Stimulated activated CD8-positive, alpha-beta memory T cell treated with anti-CD3 and anti-CD28 coated beads, Interleukin-12 subunit alpha, Interleukin-12 subunit beta, amount 100 ng/mL, for 1 hour (primary cell): Measurements from ENCODE around the gene MYO3A.
"Not testable (repeated sequence)": the region's sequence is repeated elsewhere in the genome, so short reads cannot be mapped to it uniquely, and the experiment has no call there.

ENCODE experiments used
- DNase-seq: peaks from one replicate; pipeline ENCODE4 v3.0.0-alpha.2; 2020; ENCODE audit warnings: low read depth

MYO3A gene

GRCh38 chr10:26081459-26081858 lies 147.4 kb downstream of the MYO3A start:
- DNase-seq, result no peak

DNA sequence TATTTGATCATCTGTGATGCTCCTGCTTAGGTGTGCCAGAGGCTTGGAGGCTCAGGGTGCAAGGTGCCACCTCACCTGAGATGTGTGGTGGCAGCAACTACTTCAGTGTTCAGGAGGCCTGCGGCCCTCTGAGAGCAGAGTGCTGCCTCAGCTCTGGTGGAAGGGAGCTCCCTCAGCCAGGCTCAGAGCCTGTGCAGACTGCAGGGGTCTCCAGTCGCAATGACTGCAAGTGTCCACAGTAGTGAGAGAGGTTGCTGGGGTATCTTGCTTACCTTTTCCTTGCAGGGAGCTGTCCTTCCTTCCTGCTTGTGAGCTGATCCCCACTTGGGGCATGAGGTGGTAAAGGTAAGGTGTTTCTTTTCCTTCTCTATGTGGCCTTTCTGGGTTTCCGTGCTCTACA lies 151.5 kb downstream of the MYO3A start:
- DNase-seq, result no peak

DNA sequence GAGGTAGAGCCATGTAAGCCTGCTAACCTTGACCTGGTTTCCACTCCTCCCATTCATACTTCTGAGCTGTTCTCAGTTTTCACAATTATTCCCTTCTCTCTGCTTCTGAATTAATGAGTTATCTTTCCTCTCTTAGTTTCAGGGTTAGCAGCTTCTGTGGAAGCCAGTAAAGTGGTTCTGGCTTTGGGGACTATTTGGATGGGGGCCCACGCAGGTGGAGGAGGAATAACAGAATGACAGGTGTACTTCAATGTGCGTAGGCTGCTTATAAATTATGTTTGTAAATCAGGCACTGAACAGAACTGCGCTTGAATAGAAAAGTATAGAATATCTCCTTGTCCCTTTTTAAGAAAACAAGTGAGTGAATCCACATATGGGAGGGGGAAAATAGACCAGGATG lies 153.6 kb downstream of the MYO3A start:
- DNase-seq, result no peak

- DNase-seq, result no peak
Observed at GRCh38 chr10:26090026-26090425, 156.0 kb downstream of the MYO3A start.

- no peak for DNase-seq
Observed at GRCh38 chr10:26090762-26091161, 156.7 kb downstream of the MYO3A start.

DNA sequence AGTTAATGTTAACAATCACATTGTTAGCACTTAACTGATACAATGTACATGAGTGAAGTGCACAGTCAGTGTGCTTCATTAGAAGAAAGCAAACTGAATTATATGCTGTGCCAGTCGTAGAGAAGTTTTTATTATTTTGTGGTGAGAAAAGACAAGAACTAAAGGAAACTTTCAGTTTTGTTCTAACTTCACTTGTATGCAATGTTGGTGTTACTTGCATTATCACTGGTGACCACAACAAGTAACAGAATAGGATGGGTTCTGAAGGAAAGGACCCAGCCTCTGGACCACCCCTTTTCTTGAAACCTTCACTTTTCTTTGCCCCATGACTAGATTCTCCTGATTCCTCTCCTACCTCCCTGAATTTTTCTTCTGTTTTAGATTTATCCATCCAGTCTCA lies 159.2 kb downstream of the MYO3A start:
- DNase-seq, result no peak

GRCh38 chr10:26095781-26096180 lies 161.8 kb downstream of the MYO3A start:
- DNase-seq, result no peak

DNA sequence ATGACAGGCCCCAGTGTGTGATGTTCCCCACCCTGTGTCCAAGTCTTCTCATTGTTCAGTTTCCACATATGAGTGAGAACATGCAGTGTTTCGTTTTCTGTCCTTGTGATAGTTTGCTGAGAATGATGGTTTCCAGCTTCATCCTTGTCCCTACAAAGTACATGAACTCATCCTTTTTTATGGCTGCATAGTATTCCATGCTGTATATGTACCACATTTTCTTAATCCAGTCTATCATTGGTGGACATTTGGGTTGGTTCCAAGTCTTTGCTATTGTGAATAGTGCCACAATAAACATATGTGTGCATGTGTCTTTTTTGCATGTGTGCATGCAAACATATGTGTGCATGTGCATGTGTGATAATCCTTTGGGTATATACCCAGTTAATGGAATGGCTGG lies 163.5 kb downstream of the MYO3A start:
- not testable (repeated sequence) for DNase-seq

GRCh38 chr10:26112532-26112931 lies 178.5 kb downstream of the MYO3A start:
- DNase-seq, result no peak

GRCh38 chr10:26138613-26139012 lies 204.6 kb downstream of the MYO3A start:
- DNase-seq, result no peak

DNA sequence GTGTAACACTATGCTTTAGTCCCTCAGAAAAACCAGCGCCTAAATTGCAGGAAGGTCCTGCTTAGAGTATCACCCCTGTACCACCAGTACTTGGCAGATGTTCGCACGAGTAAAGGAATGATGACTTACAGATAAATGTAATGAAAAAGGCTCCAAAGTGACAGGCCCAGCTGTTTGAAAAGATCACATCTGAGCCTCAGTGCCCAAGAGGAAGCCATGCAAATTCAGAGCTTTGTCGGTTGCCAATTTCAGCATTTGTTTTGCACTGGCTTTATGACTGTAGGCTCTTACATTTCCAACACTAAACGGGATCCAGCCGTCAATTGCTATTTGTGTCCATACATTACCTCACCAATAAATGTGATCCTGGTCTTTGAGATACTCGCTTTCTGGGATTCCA lies 222.0 kb downstream of the MYO3A start:
- DNase-seq, result no peak

- no peak for DNase-seq
Observed at GRCh38 chr10:26157734-26158133, 223.7 kb downstream of the MYO3A start.

GRCh38 chr10:26169466-26169865 lies 235.4 kb downstream of the MYO3A start:
- DNase-seq, result no peak

GRCh38 chr10:26172131-26172530 lies 238.1 kb downstream of the MYO3A start:
- no peak for DNase-seq

DNA sequence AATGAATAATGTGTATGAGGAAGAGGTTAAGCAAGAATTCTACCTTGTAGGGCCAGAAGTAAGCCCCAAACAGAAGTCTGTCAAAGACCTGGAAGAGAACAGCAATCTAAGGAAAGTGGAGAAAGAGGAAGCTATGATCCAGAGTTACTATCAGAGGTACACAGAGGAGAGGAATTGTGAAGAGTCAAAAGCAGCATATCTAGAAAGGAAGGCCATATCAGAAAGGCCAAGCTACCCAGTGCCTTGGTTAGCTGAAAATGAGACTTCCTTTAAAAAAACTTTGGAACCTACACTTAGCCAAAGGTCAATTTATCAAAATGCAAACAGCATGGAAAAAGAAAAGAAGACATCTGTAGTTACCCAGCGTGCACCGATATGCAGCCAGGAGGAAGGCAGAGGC lies 239.8 kb downstream of the MYO3A start:
- no peak for DNase-seq

DNA sequence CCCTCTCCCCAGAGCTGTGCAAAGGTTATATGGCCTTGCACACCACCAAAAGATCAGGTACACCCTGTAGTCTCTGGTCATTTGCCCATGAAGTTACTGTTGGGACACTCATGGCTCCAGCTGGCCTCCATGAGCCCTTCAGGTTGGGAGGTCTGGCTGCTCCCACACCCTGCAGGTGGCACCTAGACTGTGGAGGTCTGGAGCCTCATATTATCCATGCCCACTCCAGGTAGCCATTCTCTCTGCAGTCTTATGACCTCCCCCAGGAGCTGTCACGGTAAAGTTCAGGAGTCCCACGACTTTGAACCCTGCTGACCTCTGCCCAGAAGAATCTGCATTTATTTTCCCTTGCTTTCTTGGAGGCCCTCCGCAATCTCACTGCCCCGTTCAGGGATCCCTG lies 243.3 kb downstream of the MYO3A start:
- DNase-seq, result no peak

DNA sequence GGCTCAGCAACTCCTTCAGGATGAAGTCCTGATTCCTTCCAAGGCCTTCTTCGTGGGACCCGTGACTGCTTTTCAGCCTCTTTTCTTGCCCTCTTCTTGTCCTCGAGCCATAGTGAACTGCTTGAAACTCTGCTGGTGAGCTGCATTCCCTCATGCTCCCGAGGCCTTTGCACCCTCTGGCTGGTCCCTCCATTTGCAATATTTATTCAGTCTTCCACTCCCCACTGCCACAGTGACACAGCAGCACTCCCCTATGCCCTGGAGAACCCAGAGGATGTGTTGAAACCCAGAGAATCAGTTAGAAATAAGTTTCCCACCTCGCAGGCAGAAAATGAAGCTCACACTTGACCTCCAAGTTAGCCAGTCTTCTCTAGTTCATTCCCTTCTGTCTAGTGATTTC lies 260.2 kb downstream of the MYO3A start:
- DNase-seq, result no peak

DNA sequence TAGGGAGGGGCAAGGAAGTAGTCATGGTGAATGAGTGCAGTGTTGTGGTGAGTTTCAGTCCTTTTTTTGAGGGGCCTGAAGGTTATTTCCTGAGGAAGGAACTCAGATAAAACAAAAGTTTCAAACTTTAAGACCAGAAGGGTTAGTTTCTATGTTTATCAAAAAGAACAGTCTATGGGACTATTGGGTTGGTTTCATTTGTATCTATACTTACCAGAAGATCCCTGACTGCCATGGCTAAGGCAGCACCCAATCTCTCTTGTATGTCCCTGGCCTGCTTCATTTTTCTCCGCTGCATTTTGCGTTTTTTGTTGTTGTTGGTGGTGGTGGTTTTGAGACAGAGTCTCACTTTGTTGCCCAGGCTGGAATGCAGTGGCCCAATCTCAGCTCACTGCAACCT lies 263.2 kb downstream of the MYO3A start:
- no peak for DNase-seq

DNA sequence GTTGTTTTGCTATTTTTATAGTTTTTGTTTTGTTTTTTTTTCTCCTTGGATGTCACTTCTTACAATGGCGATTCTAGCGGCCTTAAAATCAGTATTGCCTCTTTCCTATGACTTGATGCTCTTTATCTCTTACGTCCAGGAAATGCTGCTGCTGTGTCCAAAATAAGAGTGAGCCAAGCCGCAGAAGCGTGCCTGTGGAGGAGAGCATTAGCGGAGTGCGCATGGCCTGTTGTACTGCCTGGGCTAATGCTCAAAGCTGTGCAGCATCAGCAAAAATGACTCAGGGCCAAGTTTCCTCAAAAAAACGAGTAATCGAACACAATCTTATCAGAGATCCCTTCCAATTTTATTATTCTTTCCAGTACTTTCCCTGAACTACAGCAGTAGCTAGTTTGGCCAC lies 264.1 kb downstream of the MYO3A start:
- no peak for DNase-seq

DNA sequence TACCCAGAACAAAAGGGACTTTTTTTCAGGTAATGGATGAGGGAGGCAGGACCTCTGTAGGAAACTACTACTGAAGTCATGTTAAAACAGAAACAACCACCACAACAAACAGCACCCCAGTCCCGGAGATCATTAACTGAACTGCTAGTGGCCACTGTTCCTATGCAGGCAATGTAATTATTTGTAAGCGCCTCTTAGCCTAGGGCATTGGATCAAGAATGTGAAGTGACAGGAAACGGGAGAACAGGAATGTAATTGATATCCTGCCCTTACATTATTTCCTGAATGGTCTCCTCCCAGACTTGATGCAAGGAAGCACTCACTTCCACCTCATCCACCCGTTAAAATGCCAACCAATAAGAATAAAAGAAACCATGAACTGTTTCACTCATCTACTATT lies 265.8 kb downstream of the MYO3A start:
- DNase-seq, result no peak

DNA sequence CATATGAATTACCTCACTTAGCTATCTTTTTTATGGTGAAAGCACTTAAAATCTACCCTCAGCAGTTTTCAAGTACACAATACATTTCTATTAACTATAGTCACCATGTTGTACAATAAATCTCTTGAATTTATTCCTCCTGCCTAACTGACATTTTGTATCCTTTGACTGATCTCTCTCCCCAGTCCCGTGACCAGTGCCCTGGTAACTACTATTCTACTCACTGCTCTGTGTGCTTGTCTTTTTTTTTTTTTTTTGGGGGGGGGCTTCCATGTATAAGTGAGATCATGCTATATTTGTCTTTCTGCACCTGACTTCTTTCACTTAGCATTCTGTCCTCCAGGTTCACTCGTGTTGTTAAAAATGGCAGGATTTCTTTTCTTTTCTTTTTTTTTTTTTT lies 271.2 kb downstream of the MYO3A start:
- no peak for DNase-seq

GRCh38 chr10:26211781-26212444 lies 277.9 kb downstream of the MYO3A start:
- no peak for DNase-seq

DNA sequence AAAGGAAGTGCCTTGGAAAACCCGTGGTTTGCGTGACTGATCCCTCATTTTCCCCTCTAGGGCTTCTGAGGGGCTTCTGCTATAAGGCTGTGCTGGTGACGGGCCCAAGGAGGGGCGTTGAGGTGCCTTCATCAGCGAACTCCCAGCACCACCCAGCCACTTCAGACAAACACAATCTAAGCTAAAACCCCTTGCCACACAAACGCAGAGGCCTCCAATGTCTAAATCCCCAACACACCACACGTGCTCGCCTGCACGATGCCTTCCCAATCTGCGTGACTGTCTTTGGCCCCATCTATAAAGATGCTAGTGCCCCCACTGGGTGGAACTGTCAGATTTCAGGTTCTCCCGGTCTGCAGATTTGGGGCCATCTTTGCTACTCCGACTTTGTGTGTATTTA lies 278.5 kb downstream of the MYO3A start:
- no peak for DNase-seq

- DNase-seq, result no peak
Observed at GRCh38 chr10:26213157-26213800, 279.2 kb downstream of the MYO3A start.
